GDM1 (cell line): ENCODE results near the gene TMEM254.
A peak's percentile ranks its signal among the peaks of the same experiment; 100 is the strongest.
"Not testable (repeated sequence)": the region's sequence is repeated elsewhere in the genome, so short reads cannot be mapped to it uniquely, and the experiment has no call there.

Experiments
- DNase-seq: peaks from one replicate; lab custom pipeline; 2025; lab: John Stamatoyannopoulos, UW

The TMEM254 gene

GRCh38 chr10:80078448-80079311 lies at the start of gene TMEM254:
Gene TMEM254 (plus strand): TSS chr10:80078665. CDS start chr10:80078700, 35 bp downstream.
- peak; percentile 81 for DNase-seq

- DNase-seq: not testable (repeated sequence)
Observed at GRCh38 chr10:80029205-80029604, 49.3 kb upstream of the TMEM254 start.

GRCh38 chr10:80029865-80030264 lies 48.6 kb upstream of the TMEM254 start:
- not testable (repeated sequence) for DNase-seq

- DNase-seq: no peak
Observed at GRCh38 chr10:80032503-80032902, 46.0 kb upstream of the TMEM254 start.

- not testable (repeated sequence) for DNase-seq
Observed at GRCh38 chr10:80034766-80035165, 43.7 kb upstream of the TMEM254 start.

- DNase-seq: not testable (repeated sequence)
Observed at GRCh38 chr10:80035430-80035829, 43.0 kb upstream of the TMEM254 start.

- DNase-seq: not testable (repeated sequence)
Observed at GRCh38 chr10:80036921-80037500, 41.5 kb upstream of the TMEM254 start.

GRCh38 chr10:80038226-80038625 lies 40.2 kb upstream of the TMEM254 start:
- not testable (repeated sequence) for DNase-seq

GRCh38 chr10:80041162-80041561 lies 37.3 kb upstream of the TMEM254 start:
- DNase-seq: no peak

GRCh38 chr10:80044935-80045334 lies 33.5 kb upstream of the TMEM254 start:
- DNase-seq: not testable (repeated sequence)

- DNase-seq: peak; percentile 63
Observed at GRCh38 chr10:80046629-80047441, 31.6 kb upstream of the TMEM254 start.

- DNase-seq: no peak
Observed at GRCh38 chr10:80050752-80051151, 27.7 kb upstream of the TMEM254 start.

- DNase-seq: no peak
Observed at GRCh38 chr10:80051993-80052392, 26.5 kb upstream of the TMEM254 start.

- DNase-seq: no peak
Observed at GRCh38 chr10:80055760-80056159, 22.7 kb upstream of the TMEM254 start.

GRCh38 chr10:80057171-80057570 lies 21.3 kb upstream of the TMEM254 start:
- DNase-seq: no peak

GRCh38 chr10:80064120-80064886 lies 14.2 kb upstream of the TMEM254 start:
- DNase-seq: no peak

GRCh38 chr10:80066809-80067208 lies 11.7 kb upstream of the TMEM254 start:
- no peak for DNase-seq

- not testable (repeated sequence) for DNase-seq
Observed at GRCh38 chr10:80067821-80068220, 10.6 kb upstream of the TMEM254 start.

- DNase-seq: no peak
Observed at GRCh38 chr10:80068270-80068669, 10.2 kb upstream of the TMEM254 start.

GRCh38 chr10:80070057-80070456 lies 8.4 kb upstream of the TMEM254 start:
- DNase-seq: no peak

GRCh38 chr10:80072584-80072983 lies 5.9 kb upstream of the TMEM254 start:
- no peak for DNase-seq

GRCh38 chr10:80075781-80076180 lies 2.7 kb upstream of the TMEM254 start:
- DNase-seq: no peak
